ENCODE results near the gene MEGF10. TPM values are rescaled to one million over a fixed set of nuclear protein-coding genes. Genes with fewer than 3 reads are reported as not detected.

The MEGF10 gene
- total and polyA plus RNA-seq, 12 donors = 0.94 to 45.1 (median 9.1) TPM

DNA sequence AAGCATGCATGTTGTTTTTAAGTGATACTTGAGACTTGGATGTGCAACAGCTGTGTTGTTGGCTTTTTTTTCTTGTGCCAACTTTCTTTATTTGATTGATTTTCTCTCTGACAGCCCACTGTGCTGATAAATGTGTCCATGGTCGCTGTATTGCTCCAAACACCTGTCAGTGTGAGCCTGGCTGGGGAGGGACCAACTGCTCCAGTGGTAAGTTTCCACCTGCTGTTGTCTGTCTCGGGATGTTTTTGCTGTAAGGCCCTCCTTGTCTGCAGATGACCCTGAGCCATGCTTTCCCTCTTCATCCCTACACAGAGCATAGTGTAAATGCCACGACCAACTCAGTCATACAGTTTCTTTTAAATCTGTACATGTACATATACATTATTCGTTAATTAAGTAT, 79.2 kb downstream of the MEGF10 start:
- TF ChIP-seq, protein P1, sequence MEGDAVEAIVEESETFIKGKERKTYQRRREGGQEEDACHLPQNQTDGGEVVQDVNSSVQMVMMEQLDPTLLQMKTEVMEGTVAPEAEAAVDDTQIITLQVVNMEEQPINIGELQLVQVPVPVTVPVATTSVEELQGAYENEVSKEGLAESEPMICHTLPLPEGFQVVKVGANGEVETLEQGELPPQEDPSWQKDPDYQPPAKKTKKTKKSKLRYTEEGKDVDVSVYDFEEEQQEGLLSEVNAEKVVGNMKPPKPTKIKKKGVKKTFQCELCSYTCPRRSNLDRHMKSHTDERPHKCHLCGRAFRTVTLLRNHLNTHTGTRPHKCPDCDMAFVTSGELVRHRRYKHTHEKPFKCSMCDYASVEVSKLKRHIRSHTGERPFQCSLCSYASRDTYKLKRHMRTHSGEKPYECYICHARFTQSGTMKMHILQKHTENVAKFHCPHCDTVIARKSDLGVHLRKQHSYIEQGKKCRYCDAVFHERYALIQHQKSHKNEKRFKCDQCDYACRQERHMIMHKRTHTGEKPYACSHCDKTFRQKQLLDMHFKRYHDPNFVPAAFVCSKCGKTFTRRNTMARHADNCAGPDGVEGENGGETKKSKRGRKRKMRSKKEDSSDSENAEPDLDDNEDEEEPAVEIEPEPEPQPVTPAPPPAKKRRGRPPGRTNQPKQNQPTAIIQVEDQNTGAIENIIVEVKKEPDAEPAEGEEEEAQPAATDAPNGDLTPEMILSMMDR (IDR thresholded peaks at IDR 0.05) = no peak
- TF ChIP-seq POLR2A (IDR thresholded peaks at IDR 0.05) = no peak
- intact Hi-C loops (cut with DNase I) = no loop called here
- no peaks in the 10 kb centered on the region for H3K36me3 ChIP-seq (replicated peaks in 1 of 2)
- no peak overlapping the region for H3K4me3 ChIP-seq
- 63 to 76% (median 70%) methylated on average over 4 of the region's 4 CpGs for WGBS, 4 donors
- no peaks in the 10 kb centered on the region for H3K9me3 ChIP-seq (replicated peaks in 1 of 3)
- H3K27ac ChIP-seq = no peak overlapping the region
- no peak for DNase-seq
- H3K27me3 ChIP-seq = no peaks in the 10 kb centered on the region
- no peaks in the 10 kb centered on the region for H3K4me1 ChIP-seq (replicated peaks in 1 of 2)

DNA sequence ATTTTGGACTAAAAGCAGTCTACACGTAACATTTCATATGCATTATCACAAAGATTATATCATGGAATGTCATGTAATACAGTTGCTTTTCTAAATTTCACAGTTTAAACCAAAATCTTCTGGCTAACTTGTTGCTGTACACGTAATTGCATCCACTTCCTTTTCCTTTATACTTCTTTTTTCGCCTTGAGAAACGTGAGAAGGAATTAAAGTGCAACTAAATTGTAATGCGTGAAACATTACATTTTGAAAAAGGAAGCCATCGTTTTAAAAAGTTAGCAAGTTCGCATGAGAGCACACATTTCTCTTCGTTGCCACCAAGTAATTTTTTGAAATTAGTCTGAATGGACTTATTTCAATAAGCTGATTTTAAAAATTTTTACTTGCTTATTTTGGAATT, 80.0 kb downstream of the MEGF10 start:
- 75 to 78% (median 77%) methylated on average over 8 of the region's 8 CpGs for WGBS, 4 donors
- H3K27ac ChIP-seq = no peak overlapping the region
- H3K27me3 ChIP-seq = no peaks in the 10 kb centered on the region
- H3K4me3 ChIP-seq = no peak overlapping the region
- no peak for TF ChIP-seq POLR2A (IDR thresholded peaks at IDR 0.05)
- TF ChIP-seq, protein P1 (IDR thresholded peaks at IDR 0.05) = no peak
- intact Hi-C loops (cut with DNase I) = no loop called here
- H3K36me3 ChIP-seq (replicated peaks in 1 of 2) = no peaks in the 10 kb centered on the region
- DNase-seq = no peak
- H3K4me1 ChIP-seq (replicated peaks in 1 of 2) = no peaks in the 10 kb centered on the region
- H3K9me3 ChIP-seq (replicated peaks in 1 of 3) = no peaks in the 10 kb centered on the region

DNA sequence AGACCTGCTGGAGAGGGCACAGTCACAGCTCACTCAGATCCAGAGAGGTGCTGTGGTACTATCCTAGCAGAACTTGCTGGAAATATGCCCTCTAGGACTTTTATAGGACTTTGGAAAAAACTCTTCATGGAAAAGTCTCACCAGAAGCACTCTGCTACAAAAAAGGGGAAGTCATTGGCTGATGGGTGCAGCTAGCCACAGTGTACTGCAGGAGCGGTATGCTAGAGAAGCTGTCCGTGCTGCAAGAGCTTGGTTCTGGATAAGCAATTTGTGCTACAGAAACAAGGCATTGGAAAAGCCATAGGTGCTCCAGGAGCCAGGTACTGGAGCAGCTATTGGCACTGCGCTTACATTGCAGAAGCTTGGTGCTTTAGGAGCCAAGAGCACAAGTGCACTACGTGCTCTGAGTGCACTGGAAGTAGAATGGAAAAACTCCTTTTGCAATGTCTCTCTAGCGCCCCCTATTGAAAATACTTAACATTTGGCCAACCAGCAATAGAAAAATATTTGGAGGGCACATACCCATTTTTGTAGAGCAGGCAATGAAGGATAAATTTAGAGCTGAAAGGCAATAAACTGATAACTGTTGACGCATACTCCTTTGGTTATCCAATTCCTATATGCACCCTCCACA, 83.4 kb downstream of the MEGF10 start:
- Histone ChIP-seq H3K9me3 (replicated peaks in 1 of 3) (no peaks in the 10 kb centered on the region), H3K27me3 (no peaks in the 10 kb centered on the region), H3K4me3 (no peak overlapping the region), H3K27ac (no peak overlapping the region), H3K36me3 (replicated peaks in 1 of 2) (no peaks in the 10 kb centered on the region), H3K4me1 (replicated peaks in 1 of 2) (no peaks in the 10 kb centered on the region)
- intact Hi-C loops (cut with DNase I) = no loop called here
- 72 to 85% (median 77%) methylated on average over 6 of the region's 6 CpGs for WGBS, 4 donors
- DNase-seq = no peak
- TF ChIP-seq, protein P1 (IDR thresholded peaks at IDR 0.05) = no peak

DNA sequence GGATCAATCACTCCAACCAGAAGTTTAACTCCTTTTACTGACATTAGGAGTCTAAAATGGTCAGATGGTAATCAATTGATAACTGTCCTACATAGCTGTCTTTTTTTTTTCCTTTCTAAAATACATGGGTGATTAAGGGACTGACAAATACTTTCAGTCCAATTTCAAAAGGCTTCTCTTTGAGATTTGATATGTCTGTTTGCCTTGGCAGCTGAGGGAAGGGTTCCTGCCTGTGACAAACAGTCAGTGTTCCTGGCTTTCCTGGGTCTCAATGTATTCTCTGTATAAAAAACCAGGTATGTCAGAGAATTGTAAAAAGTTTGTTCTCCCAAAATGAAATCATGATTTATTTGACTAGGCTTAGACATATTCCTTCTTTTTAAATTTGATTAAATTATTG, 84.5 kb downstream of the MEGF10 start:
- Histone ChIP-seq H3K4me1 (replicated peaks in 1 of 2) (no peaks in the 10 kb centered on the region), H3K36me3 (replicated peaks in 1 of 2) (no peaks in the 10 kb centered on the region), H3K4me3 (no peak overlapping the region), H3K27ac (no peak overlapping the region), H3K9me3 (replicated peaks in 1 of 3) (no peaks in the 10 kb centered on the region), H3K27me3 (no peaks in the 10 kb centered on the region)
- TF ChIP-seq, protein P1 (IDR thresholded peaks at IDR 0.05) = no peak
- no peak for TF ChIP-seq POLR2A (IDR thresholded peaks at IDR 0.05)
- DNase-seq = no peak
- intact Hi-C loops (cut with DNase I) = no loop called here
